Esophagus muscularis mucosa (tissue), 3 donors: Measurements from ENCODE around the gene CHCHD6.

Experiments
- POLR2A ChIP-seq: fragments of 450-650 bp; IDR thresholded peaks from one replicate; pipeline ENCODE4 v1.6.1; 2017; ENCODE audit warnings: antibody characterized with exemption, moderate library complexity, mild to moderate bottlenecking, low read depth
- POLR2AphosphoS5 ChIP-seq, 2 donors: sonication (generic); formaldehyde crosslinking; IDR thresholded peaks; one replicate each; pipeline ENCODE4 v1.6.1; 2017; ENCODE audit warnings: antibody characterized with exemption in 2 of 2
- TF ChIP-seq, protein P1 (sequence below), 3 experiments: fragments of 200-600 bp in 2 of 3; fragments of 450-650 bp in 1 of 3; sonication (generic) in 2 of 3; IDR thresholded peaks; one replicate each; pipeline ENCODE4 v1.5.1; 2017 to 2019; ENCODE audit warnings: antibody characterized with exemption in 3 of 3, mild to moderate bottlenecking in 2 of 3, moderate library complexity in 1 of 3

DNA sequence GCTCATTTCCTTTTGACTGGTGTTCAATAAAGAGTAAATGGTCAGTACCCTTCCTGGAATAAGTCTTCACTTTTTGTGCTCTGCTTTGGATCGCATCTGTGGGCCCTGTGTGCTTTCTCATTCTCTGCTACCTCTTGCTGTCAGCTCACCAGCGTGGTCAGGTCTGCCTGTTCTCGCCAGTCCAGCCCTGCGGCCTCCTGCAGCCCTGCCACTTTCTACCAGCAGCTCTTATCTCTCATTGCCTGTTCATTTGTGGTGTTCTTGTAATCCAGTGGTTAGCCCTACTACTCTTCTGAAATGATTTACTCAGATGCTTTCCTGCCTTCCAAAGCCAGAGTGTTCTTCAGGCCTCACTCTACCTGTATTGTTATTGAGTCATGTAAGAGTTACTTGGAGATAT is 54.8 kb downstream of the CHCHD6 start:
- TF ChIP-seq, protein P1, sequence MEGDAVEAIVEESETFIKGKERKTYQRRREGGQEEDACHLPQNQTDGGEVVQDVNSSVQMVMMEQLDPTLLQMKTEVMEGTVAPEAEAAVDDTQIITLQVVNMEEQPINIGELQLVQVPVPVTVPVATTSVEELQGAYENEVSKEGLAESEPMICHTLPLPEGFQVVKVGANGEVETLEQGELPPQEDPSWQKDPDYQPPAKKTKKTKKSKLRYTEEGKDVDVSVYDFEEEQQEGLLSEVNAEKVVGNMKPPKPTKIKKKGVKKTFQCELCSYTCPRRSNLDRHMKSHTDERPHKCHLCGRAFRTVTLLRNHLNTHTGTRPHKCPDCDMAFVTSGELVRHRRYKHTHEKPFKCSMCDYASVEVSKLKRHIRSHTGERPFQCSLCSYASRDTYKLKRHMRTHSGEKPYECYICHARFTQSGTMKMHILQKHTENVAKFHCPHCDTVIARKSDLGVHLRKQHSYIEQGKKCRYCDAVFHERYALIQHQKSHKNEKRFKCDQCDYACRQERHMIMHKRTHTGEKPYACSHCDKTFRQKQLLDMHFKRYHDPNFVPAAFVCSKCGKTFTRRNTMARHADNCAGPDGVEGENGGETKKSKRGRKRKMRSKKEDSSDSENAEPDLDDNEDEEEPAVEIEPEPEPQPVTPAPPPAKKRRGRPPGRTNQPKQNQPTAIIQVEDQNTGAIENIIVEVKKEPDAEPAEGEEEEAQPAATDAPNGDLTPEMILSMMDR (IDR thresholded peaks at IDR 0.05), result no peak
- TF ChIP-seq POLR2A (no peak), POLR2AphosphoS5 (IDR thresholded peaks at IDR 0.05) (no peak)
